GM13977 (cell line): ENCODE data around the gene M1AP.

Source experiments
- DNase-seq: peaks from one replicate; pipeline ENCODE4 v3.0.0; 2012; ENCODE audit warnings: low spot score
- in situ Hi-C: fragments of 300-500 bp; cut with MboI; formaldehyde crosslinking; loops from one replicate; pipeline ENCODE4 v1.12.0; 2022; ENCODE audit warnings: low sequenced_read_pairs, low pct_unique_long_range_greater_than_20kb, mixed read lengths, inconsistent platforms; ENCODE audit not compliant: unreplicated experiment
- TF ChIP-seq, protein P1 (sequence below): IDR thresholded peaks from 2 replicates; pipeline ENCODE4 v1.5.1; 2012; ENCODE audit warnings: mild to moderate bottlenecking, control low read depth; ENCODE audit not compliant: insufficient read depth; ENCODE audit errors: extremely low read depth, missing control alignments

The M1AP gene

DNA sequence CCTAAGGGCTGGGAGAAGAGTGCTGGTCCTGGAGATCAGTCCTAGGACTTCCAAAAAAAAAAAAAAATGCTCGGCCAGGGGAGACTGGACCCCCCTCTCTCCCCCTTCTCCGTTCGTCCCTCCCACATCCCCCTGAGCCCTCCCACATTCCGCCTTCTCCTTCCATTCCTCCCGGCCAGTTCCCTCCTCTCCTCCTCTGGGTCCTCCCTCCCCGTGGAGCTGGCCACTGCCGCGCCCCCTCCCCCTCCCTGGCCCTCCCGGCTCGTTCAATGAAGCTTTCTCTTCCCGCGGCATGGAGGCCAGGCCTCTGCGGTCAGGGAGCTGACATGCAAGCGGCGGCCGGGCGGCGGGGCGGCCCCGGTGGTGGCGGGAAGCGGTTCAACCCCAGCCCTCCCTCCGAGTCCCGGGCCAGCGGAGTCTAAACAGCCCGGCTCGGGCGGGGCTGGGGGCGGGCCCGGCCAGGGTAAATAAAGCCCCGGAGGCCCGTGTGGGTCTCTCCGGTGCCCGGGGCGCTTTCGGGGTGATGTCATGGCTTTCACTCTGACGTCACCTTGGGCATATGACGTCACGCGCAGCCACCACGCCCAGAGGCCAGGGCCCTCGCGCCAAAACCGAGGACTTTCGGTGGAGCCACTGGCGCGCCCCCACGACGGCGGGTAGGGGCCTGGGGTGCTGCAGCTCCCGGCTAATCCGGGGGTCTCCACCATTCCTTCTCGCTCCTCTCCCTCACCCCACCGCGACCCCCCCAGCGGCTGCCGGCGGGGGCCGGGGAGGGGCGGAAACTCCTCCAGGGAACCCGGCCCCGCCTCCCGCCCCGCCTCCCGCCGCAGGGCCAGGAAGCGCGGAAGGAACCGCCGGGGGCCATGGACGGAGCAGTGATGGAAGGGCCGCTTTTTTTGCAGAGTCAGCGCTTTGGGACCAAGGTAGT, 94.0 kb downstream of the M1AP start, which contains the start of the genes DOK1 and LOXL3:
Gene DOK1 (plus strand): TSS at position 829 of the 928 bp plus-strand sequence. CDS start 35 bp downstream, at position 864.
Gene LOXL3 (minus strand): TSS at position 51 of the 928 bp plus-strand sequence. CDS start 1,308 bp downstream, outside the sequence.
- in situ Hi-C loops: no loop called here
- TF ChIP-seq, protein P1, sequence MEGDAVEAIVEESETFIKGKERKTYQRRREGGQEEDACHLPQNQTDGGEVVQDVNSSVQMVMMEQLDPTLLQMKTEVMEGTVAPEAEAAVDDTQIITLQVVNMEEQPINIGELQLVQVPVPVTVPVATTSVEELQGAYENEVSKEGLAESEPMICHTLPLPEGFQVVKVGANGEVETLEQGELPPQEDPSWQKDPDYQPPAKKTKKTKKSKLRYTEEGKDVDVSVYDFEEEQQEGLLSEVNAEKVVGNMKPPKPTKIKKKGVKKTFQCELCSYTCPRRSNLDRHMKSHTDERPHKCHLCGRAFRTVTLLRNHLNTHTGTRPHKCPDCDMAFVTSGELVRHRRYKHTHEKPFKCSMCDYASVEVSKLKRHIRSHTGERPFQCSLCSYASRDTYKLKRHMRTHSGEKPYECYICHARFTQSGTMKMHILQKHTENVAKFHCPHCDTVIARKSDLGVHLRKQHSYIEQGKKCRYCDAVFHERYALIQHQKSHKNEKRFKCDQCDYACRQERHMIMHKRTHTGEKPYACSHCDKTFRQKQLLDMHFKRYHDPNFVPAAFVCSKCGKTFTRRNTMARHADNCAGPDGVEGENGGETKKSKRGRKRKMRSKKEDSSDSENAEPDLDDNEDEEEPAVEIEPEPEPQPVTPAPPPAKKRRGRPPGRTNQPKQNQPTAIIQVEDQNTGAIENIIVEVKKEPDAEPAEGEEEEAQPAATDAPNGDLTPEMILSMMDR: no peak
- DNase-seq: peak; percentile 94

- in situ Hi-C loops: no loop called here
- peak; percentile 65 for DNase-seq
- TF ChIP-seq, protein P1: no peak
These were observed 95.0 kb downstream of the M1AP start for GRCh38 chr2:74552914-74553811.

- in situ Hi-C loops: no loop called here
- TF ChIP-seq, protein P1: no peak
- DNase-seq: peak; percentile 55
These were observed 95.9 kb downstream of the M1AP start for GRCh38 chr2:74551942-74552913.

- in situ Hi-C loops: no loop called here
- TF ChIP-seq, protein P1: no peak
- no peak for DNase-seq
These were observed 96.6 kb downstream of the M1AP start for GRCh38 chr2:74551530-74551929.

DNA sequence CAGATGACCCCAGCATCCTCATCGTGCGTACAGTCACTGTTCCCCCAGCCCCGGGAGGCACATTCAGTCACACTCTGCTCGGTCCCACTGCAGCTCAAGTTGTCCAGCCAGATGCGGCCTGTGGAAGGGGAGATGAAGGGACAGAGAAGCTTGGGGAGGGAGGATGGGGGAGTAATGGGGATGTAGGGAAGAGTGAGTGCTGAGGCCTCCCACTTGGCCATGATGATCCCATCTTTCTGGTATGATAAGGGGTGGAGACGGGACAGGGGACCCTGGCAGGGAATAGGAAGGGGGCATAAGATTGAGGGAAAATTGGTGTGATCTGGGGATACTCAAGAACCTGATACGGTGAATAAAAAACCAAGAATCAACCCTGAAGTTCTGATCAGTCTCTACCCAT, 97.9 kb downstream of the M1AP start:
- in situ Hi-C loops: no loop called here
- TF ChIP-seq, protein P1: no peak
- no peak for DNase-seq
